GM13977 (cell line): Measurements from ENCODE around the gene EVI5L.

Experiments used
- DNase-seq: peaks from one replicate; pipeline ENCODE4 v3.0.0; 2012; ENCODE audit warnings: low spot score
- CTCF ChIP-seq: IDR thresholded peaks from 2 replicates; pipeline ENCODE4 v1.5.1; 2012; ENCODE audit warnings: mild to moderate bottlenecking, control low read depth; ENCODE audit not compliant: insufficient read depth; ENCODE audit errors: extremely low read depth, missing control alignments
- in situ Hi-C: fragments of 300-500 bp; cut with MboI; formaldehyde crosslinking; loops from one replicate; pipeline ENCODE4 v1.12.0; 2022; ENCODE audit warnings: low sequenced_read_pairs, low pct_unique_long_range_greater_than_20kb, mixed read lengths, inconsistent platforms; ENCODE audit not compliant: unreplicated experiment

The EVI5L gene

GRCh38 chr19:7879111-7879807 lies 49.2 kb downstream of the EVI5L start:
- in situ Hi-C loops, result no loop called here
- no peak for DNase-seq
- TF ChIP-seq CTCF, result no peak

- DNase-seq, result no peak
- TF ChIP-seq CTCF, result no peak
- in situ Hi-C loops, result no loop called here
These were observed 49.8 kb downstream of the EVI5L start for GRCh38 chr19:7879836-7880235.

- in situ Hi-C loops, result no loop called here
- TF ChIP-seq CTCF, result no peak
- DNase-seq, result no peak
These were observed 51.9 kb downstream of the EVI5L start for GRCh38 chr19:7881910-7882309.

- in situ Hi-C loops, result no loop called here
- TF ChIP-seq CTCF, result no peak
- no peak for DNase-seq
These were observed 53.1 kb downstream of the EVI5L start for GRCh38 chr19:7883105-7883504.

- no peak for TF ChIP-seq CTCF
- no peak for DNase-seq
- in situ Hi-C loops, result no loop called here
These were observed 54.0 kb downstream of the EVI5L start for GRCh38 chr19:7883796-7884570.

GRCh38 chr19:7885818-7886217 lies 55.8 kb downstream of the EVI5L start:
- TF ChIP-seq CTCF, result no peak
- DNase-seq, result no peak
- in situ Hi-C loops, result no loop called here
